Caki2 (cell line): ENCODE measurements around the gene EVC2. TPM values are rescaled to one million over a fixed set of nuclear protein-coding genes. Genes with fewer than 3 reads are reported as not detected.
"Not testable (repeated sequence)": the region's sequence is repeated elsewhere in the genome, so short reads cannot be mapped to it uniquely, and the experiment has no call there.

Experiments used
- DNase-seq: peaks from one replicate; pipeline ENCODE4 v3.0.0-alpha.2; 2015; ENCODE audit warnings: low read depth
- in situ Hi-C: cut with HindIII; loops from 2 replicates; pipeline ENCODE4 v1.10.0; 2016; ENCODE audit warnings: low sequenced_read_pairs, low pct_unique_long_range_greater_than_20kb, mixed read lengths
- total RNA-seq: library from RNA; depleted of rRNA; stranded (reverse); fragments of >200 nt; shearing (Covaris generic); gene quantifications from 2 replicates; pipeline ENCODE4 v1.2.3, GENCODE V29; 2014; ENCODE audit warnings: low replicate concordance

The EVC2 gene
- total RNA-seq, 1 experiment from 2014 or later, result not detected

DNA sequence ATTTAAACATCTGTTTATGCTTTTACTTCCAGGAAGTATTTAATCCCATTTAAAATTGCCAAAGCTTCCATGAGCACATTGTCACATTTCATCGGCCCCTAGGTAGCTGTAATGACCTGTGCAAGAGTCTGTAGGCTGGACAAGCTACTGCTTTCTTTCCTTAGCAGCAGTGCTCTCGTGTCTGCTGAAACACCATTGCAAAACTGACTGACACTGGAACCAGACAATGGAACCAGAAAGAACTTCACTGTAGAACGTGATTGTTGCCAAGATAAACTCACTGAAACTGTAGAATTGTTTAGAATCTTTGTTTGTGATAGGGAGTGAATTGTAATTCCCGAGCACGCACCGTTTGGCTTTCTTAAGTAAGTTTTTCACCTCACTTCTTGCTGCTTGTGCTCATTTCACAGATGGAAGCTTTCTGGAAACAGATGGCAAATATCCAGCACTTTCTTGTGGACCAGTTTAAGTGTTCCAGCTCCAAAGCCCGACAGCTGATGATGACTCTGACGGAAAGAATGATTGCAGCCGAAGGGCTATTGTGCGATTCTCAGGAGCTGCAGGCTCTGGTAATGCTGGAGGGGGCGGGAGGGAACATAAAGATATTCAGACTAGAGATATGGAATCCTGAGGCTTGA is 39.5 kb upstream of the EVC2 start:
- peak; percentile 69 for DNase-seq

DNA sequence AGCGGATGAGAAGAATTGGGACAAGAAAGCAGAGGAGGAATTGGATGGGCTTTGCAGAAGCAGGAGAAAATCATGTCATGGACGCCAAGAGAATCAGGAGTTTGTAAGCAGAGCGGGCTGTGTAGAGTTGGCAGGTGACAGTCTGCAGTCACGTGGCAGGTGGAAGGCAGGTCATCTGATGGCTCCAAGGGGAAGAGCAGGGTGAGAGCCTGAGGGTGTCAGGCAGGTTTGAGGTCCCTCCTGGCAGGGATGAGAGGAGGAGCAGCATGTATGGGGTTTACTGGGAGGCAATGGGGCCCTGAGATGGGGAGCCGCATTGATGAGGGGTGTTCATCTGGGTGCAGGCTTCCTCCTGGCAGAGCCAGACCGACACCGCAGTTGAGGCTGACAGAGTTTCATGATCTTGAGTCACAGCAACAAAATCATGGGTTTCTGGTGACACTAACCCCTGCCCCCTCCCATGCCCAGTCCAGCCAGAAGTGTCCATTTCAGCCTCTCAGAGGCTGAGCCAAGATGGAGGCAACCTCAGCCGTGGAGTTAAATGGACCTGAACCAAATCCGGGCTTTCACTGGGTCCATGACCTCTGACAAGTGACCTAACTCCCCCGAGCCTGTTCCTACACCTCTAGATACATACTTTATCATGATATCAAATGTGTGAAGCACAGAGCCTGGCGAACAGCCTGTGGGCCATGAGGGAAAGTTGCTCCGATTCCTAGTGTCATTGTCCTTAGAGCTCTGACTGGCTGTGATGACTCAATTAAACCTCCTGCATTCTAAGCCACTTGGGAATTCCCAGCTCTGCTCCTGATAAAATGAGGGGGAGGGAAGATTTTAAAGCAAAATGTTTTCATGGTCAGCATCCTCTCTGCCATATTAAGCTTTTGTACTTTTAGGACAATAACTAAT is 38.7 kb upstream of the EVC2 start:
- peak; percentile 61 for DNase-seq
- in situ Hi-C loops, result no loop called here

More for the DNA sequence above, 39.5 kb upstream of the EVC2 start:
- in situ Hi-C loops, result no loop called here

DNA sequence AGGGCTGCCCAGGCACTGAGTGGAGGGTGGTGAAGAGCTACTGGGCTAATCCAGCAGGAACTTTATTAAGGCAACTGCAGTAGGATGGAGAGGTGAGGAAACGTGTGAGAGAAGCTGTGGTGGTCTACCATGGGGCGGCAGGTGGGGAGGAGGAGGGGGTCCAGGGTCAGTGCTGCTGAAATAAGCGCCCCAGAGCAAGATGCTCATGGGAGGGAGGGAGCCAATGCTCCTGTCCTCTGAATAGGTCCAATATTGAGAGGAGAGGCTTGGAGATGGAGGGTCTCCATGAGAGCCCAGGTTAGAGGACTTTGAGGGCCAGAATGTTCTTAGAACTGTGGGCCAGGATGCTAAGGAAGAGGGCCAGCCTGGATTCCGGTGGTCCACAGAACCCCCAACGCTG is 37.9 kb upstream of the EVC2 start:
- in situ Hi-C loops, result no loop called here
- DNase-seq, result no peak

DNA sequence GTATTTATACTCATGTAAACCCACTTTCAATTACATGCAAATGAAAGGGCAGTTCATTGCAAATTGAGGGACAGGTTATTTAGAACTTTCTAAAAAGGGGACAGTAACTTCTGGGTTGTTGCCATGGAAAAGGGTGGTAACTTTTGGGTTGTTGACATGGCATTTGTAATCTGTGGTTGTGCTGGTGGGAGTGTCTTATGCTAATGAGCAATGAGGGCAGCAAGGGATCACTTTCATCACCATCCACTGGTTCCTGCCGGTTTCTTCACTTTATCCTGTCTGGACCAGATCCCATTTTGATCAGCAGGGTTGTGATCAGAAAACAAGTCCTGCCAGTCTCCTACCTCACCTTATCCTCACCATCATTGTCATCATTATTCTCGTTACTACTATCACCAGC is 34.6 kb upstream of the EVC2 start:
- DNase-seq, result no peak
- in situ Hi-C loops, result no loop called here

DNA sequence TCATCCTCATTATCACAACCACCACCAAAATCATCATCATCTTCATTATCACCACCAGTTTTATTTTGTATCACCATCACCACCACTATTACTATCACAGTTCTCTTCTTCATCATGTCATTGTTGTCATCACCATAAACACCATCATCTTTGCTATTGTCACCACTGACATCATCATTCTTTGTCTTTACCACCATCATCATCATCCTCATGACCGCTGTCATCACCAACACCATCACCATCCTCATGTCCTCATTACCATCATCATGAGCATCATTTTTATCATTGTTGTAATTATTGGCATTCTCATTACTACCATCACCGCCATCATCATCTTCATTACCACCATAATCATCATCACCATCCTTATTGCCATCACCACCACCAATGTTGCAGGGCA is 34.0 kb upstream of the EVC2 start:
- no peak for DNase-seq
- in situ Hi-C loops, result no loop called here

DNA sequence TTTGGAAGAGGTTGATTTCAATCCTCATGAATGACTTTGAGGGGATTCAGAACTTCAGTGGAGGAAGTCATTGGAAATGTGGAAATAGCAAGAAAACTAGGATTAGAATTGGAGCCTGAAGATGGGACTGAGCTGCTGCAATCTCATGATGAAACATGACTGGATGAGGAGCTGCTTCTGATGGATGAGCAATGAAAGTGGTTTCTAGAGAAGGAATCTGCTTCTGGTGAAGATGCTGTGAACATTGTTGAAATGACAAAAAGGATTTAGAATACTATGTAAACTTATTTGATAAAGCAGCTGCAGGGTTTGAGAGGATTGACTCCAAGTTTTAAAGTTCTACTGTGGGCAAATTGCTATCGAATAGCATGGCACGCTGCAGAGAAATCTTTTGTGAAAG is 29.7 kb upstream of the EVC2 start:
- in situ Hi-C loops, result no loop called here
- no peak for DNase-seq

DNA sequence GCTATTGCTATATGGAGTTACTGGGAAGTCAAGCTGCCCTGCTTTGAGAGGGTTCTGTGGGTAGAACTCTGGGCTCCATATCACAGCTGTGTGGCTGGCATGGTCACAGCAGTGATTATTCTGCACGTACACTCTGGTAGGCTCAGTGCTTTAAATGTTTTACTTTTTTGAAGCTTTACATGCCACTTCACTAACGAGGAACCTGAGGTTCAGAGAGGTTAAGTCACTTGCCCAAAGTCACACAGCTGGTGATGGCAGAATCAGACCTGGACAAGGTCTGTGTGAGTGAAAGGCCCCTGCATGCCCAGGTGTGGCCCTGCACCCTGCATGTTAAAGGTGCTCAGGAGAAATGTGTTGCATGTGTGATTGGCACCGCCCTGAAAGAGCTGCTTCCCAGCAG is 27.1 kb upstream of the EVC2 start:
- in situ Hi-C loops, result no loop called here
- no peak for DNase-seq

DNA sequence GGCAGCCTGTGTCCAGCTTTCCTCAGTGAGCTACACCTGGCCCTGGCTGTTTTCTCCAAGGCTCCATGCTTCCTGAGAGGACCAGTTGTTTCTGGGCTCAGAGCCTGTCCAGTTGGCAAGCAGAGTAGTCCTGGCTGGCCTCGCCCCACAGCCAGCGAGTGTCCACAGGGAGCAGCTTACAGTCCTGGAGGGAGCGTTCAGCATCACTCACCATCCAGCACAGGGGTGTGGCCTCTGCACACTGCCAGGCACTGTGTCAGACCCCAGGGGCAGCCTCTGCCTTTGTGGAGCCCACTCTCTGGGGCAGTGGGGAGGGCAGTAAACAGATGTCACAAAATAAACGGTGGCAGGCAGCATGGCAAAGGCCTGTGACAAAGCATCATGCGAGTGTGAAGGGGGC is 26.5 kb upstream of the EVC2 start:
- DNase-seq, result no peak
- in situ Hi-C loops, result no loop called here

DNA sequence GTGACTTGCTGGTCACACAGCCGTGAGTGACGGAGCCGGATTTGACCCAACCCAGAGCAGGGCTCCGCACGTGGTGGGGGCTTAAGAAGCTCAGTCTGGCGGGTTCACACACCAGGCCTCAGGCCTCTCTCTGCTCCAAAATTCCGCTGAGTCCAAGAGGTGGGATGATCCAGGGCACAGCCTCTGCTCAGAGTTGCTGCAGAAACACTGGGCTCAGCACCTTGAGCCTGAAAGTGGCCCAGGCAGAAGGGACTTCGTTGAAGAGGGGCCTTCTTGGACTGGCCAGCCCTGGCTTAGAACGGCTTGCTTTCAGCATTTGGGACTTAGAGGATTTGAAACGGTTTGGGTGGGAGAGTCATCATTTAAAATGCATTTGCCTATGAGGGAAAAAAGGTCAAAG is 23.8 kb upstream of the EVC2 start:
- DNase-seq, result no peak
- in situ Hi-C loops, result no loop called here

DNA sequence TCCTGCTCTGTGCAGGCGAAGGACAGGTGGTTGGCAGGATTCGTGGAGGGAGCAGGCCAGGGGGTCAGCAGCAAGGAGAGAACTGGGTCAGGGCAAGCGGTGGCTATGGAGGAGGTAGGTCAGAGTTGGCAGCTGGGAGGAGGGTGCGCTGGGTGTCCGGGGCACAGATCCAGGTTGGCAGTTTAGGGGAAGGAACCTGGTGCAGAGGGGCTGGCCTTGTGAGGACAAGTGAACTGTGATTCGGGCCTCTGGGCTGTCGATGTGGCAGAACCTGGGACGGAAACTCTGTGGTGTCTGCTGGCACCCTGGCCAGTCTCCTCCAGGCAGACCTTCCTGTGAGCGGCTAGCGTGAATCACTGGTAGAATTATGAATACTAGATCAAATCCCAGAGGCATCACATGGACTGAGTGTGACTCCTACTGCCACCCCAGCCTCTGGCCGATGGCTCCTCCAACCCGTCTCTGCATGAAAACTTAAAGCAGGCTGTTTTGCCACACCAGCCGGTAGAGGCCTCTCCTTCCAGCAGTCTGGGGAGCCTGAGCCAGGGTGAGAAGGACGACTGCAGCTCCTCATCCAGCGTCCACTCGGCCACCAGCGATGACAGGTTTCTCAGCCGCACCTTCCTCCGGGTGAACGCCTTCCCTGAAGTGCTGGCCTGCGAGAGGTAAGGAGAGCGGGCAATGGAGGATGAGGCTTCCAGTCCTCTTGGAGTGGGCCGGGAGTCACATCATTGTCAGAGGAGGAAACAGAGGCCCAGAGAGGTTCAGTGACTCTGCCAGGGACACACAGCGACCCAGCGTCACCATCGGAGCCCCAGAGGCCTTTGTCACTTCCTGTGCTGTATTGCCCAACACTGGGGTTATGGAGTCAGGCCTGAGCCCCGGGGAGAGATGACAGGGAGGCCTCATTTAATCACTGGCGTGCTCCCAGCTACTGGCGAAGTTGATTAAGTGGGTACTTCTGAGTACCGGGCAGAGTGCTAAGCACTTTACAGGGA is 22.9 kb upstream of the EVC2 start:
- DNase-seq, result no peak
- in situ Hi-C loops, result no loop called here

DNA sequence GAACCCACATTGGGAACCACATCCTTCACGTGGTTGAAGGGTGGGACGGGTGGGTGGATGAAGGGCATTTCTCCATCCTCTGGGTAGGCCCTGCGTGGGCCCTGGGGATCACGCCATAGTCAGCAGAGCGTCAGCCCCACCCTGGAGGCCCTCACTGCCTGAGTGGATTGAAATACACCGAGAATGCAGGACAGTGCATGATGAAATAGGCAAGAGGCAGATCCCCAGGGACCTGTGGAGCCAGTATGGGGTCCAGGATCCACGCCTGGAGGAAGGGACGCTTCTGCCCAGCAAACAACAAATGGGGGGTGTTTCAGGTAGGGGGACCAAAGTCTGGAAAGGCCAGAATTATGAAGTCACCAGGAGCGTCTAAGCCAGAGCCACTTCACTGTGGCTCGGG is 22.1 kb upstream of the EVC2 start:
- in situ Hi-C loops, result no loop called here
- DNase-seq, result no peak

DNA sequence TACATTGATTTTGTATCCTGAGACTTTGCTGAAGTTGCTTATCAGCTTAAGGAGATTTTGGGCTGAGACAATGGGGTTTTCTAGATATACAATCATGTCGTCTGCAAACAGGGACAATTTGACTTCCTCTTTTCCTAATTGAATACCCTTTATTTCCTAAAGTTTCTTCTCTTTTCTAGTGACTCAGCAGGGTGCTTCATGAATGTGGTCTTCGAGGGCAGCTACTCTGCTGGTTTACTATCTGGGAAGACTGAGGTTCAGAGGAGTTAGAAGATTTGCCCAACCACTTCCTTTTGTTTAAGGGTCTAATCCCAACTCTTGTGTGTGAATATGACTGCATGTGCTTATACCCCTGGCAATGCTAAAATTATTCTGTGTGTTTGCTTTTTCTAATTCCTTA is 20.1 kb upstream of the EVC2 start:
- in situ Hi-C loops, DNase-seq: not testable (repeated sequence)

DNA sequence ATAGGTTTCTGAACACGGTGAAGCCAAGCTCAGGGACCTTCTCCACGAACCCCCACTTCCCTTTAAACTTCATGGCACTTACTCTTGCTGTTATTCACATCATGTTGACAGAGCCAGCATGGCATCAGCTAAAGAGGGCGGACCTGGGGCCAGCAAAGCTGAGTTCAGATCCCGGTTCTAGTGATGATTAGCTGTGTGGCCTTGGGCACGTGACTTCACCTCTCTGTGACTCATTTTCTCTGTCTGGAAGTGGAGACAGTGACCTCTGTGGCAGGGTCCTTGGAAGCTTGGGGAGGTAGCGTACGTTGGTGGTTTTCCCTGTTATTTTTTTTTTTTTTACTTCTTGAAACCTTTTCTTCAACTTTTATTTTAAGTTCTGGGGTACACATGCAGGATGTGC is 16.0 kb upstream of the EVC2 start:
- in situ Hi-C loops, result no loop called here
- DNase-seq, result no peak

DNA sequence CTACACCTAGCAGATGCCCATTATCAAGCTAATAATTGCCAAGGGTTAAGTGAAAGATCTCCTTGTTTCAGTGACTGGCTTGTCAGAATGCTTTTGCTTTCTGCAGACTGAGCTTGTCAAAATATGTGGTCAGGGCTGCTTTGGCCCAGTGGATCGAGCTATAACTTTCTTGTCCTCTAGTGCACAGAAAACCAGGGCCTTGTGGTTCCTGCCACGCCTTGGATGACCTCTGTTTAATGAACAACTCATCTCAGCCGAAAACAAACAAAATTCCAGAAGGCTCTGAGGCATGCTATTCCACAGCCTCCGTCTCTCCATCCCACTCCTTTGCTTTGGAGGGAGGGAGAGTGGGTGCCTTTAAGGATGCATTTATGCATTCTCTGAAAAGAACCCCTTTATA is 14.0 kb upstream of the EVC2 start:
- in situ Hi-C loops, result no loop called here
- DNase-seq, result peak; percentile 95

DNA sequence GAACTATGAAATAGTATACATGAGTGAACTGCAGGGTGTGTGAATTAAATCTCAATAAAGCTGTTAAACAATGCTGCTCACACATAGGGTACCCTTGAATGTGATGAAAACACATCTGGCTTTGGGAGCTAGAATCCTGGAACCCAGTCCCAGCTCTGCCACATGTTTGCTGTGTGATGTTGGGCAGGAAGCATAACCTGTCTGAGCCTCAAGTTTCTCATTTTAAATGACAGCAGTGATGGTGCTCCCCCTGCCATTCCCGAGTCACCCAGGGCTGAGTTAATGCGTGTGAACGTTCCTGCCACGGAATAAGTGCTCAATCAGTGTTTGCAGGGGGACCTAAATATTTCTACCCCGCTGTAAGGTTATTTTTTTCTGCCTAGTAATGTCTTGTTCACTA is 13.6 kb upstream of the EVC2 start:
- in situ Hi-C loops, result no loop called here

DNA sequence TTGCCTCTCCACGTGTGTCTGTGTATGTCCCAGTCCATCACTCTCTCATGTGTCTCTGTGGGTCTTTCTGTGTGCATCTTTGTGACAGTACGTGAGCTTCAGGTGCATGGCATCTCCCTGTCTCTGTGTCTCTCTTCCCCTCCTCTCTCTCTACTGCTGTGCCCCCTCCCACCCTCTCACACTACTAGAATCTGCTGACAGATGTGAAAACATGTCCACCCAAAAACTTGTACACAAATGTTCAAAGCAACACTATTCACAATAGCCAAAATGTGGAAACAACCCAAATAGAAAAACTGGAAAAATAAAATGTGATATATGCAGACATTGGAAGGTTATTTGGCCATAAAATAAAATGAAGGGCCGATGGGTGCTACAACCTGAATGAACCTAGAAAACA is 12.6 kb upstream of the EVC2 start:
- in situ Hi-C loops, result no loop called here
- DNase-seq, result no peak

More for the DNA sequence above, 13.6 kb upstream of the EVC2 start:
- no peak for DNase-seq

DNA sequence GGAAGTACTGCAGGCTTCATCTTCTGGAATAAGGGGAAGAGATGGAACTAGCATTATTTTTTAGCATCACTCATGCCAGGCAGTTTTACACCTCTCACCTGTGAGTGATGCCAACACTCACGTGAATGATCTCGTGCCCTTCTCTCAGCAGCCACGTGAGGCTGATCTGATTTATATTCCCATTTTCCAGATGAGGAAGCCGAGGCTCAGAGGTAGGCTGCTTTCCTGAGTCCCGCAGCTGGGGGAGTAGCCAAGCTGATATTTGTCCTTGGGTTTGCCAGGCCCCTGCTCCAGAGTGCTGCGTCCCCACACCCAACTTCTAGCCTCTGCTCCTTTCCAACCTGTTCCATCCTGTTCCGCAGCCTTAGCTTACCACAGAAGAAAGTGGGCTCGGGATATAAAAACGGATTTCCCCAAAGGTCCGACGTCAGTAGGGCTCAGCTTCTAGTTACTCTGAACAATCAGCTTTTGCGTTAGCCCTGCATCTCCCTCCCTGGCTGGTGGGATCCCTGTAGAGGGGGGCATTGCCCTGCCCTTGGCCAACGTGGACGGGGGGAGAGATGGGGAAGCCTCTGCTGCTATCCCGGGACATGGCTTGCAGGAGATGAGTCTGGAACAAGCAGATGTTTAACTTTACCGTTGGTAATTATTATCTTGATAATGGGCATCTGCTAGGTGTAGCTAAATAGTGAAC is 11.9 kb upstream of the EVC2 start:
- DNase-seq, result no peak
- in situ Hi-C loops, result no loop called here

DNA sequence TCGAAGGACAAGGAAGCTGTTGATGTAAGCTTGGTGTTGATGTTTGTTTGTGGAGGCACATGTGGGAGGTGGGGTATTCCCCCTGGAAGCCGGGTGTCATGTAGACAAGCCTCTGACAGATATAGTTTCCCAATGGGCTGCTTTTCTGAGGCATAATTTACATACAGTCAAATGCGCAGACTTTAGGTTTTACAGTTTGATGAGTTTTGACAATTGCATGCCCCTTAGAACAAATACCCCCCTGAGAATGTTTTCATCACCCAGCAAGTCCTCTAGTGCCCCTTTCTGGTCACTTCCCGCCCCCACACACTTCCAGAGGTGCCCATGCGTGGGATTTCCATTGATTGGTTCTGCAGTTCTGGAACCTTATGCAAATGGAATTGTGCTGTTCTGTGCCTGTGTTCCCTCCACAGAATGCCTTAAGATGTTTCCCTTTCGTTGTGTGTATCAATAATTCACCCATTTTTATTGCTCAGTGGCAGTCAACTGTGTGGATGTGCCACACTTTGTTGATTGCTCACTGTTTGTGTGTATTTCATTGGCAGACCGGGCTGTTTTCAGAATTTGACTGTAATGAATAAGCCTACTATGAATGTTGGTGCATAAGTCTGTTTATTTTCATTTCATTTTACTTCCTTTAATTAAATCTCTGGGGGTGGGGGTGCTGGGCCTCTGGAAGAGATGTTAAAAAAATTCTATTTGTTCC is 11.1 kb upstream of the EVC2 start:
- peak; percentile 55 for DNase-seq
- in situ Hi-C loops, result no loop called here
